GM12801 (cell line): Measurements from ENCODE around the gene CAND2.

ENCODE experiments used
- TF ChIP-seq, protein P1 (sequence below): IDR thresholded peaks from one replicate; pipeline ENCODE4 v1.5.1; 2011; ENCODE audit warnings: control low read depth; ENCODE audit not compliant: insufficient read length; ENCODE audit errors: extremely low read depth

The CAND2 gene

DNA sequence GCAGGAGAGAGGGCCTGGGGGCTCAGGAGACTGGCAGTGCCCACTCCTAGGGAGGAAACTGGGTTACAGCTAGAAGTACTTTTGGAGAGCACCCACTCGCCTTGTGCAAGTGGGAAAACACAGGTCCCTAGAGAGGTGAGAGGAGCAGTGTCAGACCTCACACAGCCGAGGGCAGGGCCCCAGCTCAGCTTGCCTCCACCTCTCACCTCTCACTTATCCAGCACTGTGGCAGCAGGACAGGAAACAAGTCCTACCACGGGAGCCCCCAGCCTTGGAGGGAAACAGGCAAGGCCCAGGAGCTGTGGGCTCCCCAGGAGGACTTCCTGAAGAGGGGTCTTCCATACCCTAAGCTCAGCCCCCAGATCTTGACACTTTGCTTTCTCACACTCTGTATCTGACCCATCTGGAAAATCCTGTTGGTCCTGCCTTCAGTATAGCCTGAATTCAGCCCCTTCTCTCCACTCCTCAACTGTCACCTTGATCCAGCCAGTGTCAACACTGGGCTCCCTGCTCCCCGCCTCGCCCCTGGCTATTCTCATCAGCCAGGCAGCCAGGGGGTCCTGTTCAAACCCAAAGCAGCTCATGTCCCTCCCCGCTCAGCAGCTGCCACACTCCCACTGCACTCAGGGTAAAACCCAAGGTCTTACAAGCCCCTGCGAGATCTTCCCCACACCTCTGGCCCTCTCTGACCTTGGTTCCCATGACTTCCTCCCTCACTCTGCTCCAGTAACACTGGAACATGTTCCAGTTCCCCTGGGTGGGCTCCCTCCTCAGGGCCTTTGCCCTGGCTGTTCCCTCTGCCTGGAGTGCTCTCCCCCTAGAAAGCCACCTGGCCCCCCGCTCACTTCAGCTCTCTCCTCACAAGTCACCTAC is 36.6 kb upstream of the CAND2 start:
- TF ChIP-seq, protein P1, sequence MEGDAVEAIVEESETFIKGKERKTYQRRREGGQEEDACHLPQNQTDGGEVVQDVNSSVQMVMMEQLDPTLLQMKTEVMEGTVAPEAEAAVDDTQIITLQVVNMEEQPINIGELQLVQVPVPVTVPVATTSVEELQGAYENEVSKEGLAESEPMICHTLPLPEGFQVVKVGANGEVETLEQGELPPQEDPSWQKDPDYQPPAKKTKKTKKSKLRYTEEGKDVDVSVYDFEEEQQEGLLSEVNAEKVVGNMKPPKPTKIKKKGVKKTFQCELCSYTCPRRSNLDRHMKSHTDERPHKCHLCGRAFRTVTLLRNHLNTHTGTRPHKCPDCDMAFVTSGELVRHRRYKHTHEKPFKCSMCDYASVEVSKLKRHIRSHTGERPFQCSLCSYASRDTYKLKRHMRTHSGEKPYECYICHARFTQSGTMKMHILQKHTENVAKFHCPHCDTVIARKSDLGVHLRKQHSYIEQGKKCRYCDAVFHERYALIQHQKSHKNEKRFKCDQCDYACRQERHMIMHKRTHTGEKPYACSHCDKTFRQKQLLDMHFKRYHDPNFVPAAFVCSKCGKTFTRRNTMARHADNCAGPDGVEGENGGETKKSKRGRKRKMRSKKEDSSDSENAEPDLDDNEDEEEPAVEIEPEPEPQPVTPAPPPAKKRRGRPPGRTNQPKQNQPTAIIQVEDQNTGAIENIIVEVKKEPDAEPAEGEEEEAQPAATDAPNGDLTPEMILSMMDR, result no peak

DNA sequence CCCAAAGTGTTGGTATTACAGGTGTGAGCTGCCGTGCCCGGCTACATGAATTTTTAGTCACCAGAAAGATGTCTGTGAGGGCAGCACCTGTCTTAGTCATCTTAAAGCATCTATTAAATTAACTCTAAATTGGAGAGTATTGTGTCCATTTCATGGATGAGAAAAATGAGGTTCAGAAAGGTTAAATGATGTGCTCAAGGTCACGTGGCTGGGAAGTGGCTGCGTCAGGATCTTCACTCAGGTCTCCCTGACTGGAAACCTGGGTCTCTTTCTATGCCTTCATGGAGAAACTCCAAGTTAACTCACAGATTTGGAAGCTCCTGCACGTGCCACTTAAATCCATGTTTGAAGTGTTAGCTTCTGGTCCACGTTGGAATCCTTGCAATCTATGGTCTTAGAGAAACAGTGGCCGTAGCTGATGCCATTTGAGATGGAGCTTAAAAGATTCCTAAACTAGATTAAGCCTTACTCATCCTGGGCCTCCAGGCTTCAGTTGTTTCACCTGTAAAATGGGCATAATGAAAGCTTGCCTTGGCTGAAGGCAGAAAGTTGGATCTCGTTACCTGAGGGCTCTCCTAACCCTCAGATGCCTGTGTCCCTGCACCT is 32.2 kb upstream of the CAND2 start:
- TF ChIP-seq, protein P1, result no peak

DNA sequence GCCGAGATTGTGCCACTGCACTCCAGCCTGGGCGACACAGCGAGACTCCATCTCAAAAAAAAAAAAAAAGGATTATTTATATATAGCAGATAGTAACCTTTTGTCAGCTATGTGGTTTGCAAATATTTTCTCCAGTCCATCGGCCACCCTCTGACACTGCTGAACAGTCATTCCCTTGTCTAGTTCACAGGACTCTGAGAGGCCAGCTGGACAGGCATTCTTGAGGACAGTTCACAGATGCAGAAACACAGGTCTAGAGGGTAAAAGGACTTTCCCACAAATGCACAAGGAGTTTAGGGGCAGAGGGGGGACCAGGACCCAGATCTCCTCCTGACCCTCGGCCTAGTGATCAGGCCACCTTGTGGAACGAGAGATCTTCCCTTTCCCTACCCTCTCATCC is 29.9 kb upstream of the CAND2 start:
- TF ChIP-seq, protein P1, result no peak

DNA sequence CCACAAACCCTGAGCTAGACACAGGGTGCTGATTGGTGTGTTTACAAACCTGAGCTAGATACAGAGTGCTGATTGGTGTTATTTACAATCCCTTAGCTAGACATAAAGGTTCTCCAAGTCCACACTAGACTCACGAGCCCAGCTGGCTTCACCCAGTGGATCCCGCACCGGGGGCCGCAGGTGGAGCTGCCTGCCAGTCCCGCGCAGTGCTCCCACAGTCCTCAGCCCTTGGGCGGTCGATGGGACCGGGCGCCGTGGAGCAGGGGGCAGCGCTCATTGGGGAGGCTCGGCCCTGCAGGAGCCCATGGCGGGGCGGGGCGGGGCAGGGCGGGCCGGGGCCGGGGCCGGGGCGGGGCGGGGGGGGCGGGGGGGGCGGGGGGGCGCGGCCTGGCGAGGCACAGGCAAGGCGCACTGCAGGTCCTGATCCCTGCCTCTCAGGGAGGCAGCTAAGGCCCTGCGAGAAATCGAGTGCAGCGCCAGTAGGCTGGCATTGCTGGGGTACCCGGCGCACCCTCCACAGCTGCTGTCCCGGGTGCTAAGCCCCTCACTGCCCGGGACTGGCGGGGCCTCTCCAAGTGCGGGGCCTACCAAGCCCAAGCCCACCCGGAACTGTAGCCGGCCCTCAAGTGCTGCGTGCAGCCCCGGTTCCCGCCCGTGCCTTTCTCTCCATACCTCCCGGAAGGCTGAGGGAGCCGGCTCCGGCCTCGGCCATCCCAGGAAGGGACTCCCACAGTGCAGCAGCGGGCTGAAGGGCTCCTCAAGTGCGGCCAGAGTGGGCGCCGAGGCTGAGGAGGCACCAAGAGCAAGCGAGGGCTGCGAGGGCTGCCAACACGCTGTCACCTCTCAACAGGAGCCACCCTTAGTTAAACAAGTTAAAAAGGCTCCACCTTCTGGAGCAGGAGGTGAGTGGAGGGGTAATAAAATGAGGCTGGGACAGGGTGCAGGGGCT is 27.6 kb upstream of the CAND2 start:
- TF ChIP-seq, protein P1, result no peak

DNA sequence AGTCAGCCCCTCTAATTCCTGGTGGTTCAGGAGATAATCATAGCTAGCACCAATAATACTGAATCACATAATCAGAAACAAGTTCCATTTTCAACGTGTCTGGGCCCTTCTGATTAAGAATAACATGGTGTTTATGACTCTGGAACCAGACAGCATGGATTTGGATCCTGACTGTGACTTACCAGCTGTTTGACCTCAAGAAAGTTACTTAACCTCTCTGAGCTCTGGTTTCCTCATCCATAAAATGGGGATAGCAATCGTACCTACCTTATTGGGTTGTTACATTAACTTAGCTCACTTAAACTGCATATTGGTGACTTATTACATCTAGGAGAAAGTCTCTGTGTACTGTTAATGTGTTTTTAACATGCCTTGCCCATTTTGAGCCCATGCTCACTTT is 26.7 kb upstream of the CAND2 start:
- TF ChIP-seq, protein P1, result no peak

DNA sequence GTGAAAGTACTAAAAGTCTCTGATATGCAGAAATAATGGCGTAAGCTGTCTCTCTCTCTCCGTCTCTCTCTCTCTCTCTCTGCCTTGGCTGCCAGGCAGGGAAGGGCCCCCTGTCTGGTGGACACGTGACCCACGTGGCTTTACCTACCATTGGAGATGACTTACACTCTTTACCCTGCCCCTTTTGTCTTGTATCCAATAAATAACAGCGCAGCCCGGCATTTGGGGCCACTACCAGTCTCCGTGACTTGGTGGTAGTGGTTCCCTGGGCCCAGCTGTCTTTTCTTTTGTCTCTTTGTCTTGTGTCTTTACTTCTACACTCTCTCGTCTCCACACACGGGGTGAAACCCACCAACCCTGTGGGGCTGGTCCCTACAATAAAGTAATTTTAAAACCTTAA is 25.2 kb upstream of the CAND2 start:
- TF ChIP-seq, protein P1, result no peak

DNA sequence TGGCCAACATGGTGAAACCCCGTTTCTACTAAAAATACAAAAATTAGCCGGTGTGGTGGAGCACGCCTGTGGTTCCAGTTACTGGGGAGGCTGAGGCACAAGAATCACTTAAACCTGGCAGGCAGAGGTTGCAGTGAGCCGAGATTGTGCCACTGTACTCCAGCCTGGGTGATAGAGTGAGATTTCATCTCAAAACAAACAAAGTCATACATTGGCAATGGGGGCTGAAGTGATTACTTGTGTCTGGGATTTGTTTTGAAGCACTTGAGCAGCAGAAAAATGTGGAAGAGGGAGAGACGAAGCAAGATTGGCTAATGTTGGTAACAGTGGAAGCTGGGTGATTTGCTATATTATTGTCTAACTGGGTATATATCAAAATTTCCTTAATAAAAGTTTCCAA is 24.0 kb upstream of the CAND2 start:
- TF ChIP-seq, protein P1, result no peak
